ENCODE data around the gene PRKCB. TPM values are rescaled to one million over a fixed set of nuclear protein-coding genes. Genes with fewer than 3 reads are reported as not detected.

Gene PRKCB
- total RNA-seq, 6 donors from 2014 or later, result 9.6 to 28.0 (median 13.9) TPM

DNA sequence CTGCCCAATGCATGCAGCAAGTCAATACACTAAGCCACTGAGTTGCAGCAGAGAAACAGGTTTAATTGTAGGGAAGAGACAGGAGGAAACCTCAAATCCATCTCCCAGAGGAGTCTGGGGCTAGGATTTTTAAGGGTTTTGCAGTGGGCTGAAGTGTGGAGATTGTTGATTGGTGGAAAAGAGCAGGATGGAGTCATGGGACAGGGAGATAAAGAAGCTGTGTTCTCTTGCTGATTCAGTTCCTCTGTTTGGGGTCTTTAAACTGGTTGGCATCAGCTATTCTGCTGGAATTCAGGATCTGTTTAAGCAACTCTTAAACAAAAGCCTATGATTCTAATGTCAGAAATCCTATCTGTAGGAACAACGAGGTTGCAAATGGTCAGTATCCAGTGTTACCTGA lies 239.5 kb downstream of the PRKCB start:
- Histone ChIP-seq H3K4me1 (no peaks in the 10 kb centered on the region), H3K4me3 (no peak overlapping the region), H3K36me3 (no peaks in the 10 kb centered on the region), H3K27ac (no peak overlapping the region), H3K27me3 (no peaks in the 10 kb centered on the region), H3K9me3 (no peaks in the 10 kb centered on the region)
- TF ChIP-seq POLR2AphosphoS5 (IDR thresholded peaks at IDR 0.05), result no peak
- TF ChIP-seq EP300 (IDR thresholded peaks at IDR 0.05), result no peak
- TF ChIP-seq POLR2A (IDR thresholded peaks at IDR 0.05), result no peak
- no peak for TF ChIP-seq CTCF (IDR thresholded peaks at IDR 0.05)
- DNase-seq (no peak), ATAC-seq (ENCODE audit: low FRiP score in 2 of 2) (no peak)
- 77 to 80% methylated on average over 1 of the region's 1 CpG for WGBS, 2 donors

GRCh38 chr16:24075931-24076716 lies 240.3 kb downstream of the PRKCB start:
- Histone ChIP-seq H3K27me3 (no peaks in the 10 kb centered on the region), H3K4me3 (no peak overlapping the region), H3K27ac (no peak overlapping the region), H3K4me1 (no peaks in the 10 kb centered on the region), H3K9me3 (no peaks in the 10 kb centered on the region), H3K36me3 (no peaks in the 10 kb centered on the region)
- WGBS, 2 donors, result 48 to 58% methylated on average over 6 of the region's 6 CpGs
- DNase-seq, result peak in 1 of 2 donors; percentile 33
- peak in 1 of 2 donors; percentile 58 for ATAC-seq (ENCODE audit: low FRiP score in 2 of 2)
- TF ChIP-seq CTCF (IDR thresholded peaks at IDR 0.05) (no peak), POLR2AphosphoS5 (IDR thresholded peaks at IDR 0.05) (no peak), EP300 (IDR thresholded peaks at IDR 0.05) (no peak), POLR2A (IDR thresholded peaks at IDR 0.05) (no peak)

- ATAC-seq (ENCODE audit: low FRiP score in 2 of 2) (no peak), DNase-seq (no peak)
- 67 to 85% methylated on average over 1 of the region's 1 CpG for WGBS, 2 donors
- Histone ChIP-seq H3K36me3 (no peaks in the 10 kb centered on the region), H3K9me3 (no peaks in the 10 kb centered on the region), H3K27me3 (no peaks in the 10 kb centered on the region), H3K4me3 (no peak overlapping the region), H3K27ac (no peak overlapping the region), H3K4me1 (no peaks in the 10 kb centered on the region)
- TF ChIP-seq POLR2A (IDR thresholded peaks at IDR 0.05), result no peak
- TF ChIP-seq CTCF (IDR thresholded peaks at IDR 0.05), result no peak
- TF ChIP-seq POLR2AphosphoS5 (IDR thresholded peaks at IDR 0.05), result no peak
- no peak for TF ChIP-seq EP300 (IDR thresholded peaks at IDR 0.05)
Measured at GRCh38 chr16:24077292-24077691, 241.5 kb downstream of the PRKCB start.

DNA sequence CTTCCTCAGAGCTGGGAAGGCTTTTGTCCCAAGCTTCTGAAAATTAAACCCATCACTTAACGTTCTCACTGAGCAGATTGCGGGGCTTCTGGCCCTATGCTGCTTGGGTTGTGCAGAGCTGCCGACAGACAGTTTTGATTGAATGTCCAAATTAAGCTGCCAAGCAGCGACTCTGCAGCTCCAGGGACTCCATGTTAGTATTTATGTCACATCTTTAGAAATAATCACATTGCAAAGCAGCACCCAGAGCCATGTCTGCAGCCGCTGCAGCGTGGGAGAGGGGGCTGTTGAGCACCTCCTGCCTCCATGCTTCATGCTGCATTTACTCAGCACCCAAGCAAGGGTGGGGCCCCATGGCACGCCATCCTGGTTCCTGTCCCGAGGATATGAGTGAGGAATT lies 242.2 kb downstream of the PRKCB start:
- ATAC-seq (ENCODE audit: low FRiP score in 2 of 2) (no peak), DNase-seq (peak in 1 of 2 donors; percentile 26)
- Histone ChIP-seq H3K36me3 (no peaks in the 10 kb centered on the region), H3K9me3 (no peaks in the 10 kb centered on the region), H3K4me1 (no peaks in the 10 kb centered on the region), H3K27ac (no peak overlapping the region), H3K4me3 (no peak overlapping the region), H3K27me3 (no peaks in the 10 kb centered on the region)
- WGBS, 2 donors, result 78 to 86% methylated on average over 8 of the region's 8 CpGs
- TF ChIP-seq CTCF (IDR thresholded peaks at IDR 0.05) (no peak), EP300 (IDR thresholded peaks at IDR 0.05) (no peak), POLR2A (IDR thresholded peaks at IDR 0.05) (no peak), POLR2AphosphoS5 (IDR thresholded peaks at IDR 0.05) (no peak)

GRCh38 chr16:24085666-24086065 lies 249.9 kb downstream of the PRKCB start:
- DNase-seq, result no peak
- WGBS, 2 donors, result 48 to 55% methylated on average over 5 of the region's 5 CpGs
- no peaks in the 10 kb centered on the region for H3K36me3 ChIP-seq
- peaks cover 0 to 5% (median under 1%) of the 10 kb centered on the region in 4 donors for H3K9me3 ChIP-seq
- H3K27me3 ChIP-seq, result no peaks in the 10 kb centered on the region
- TF ChIP-seq POLR2A (IDR thresholded peaks at IDR 0.05), result no peak
- peak; percentile 50 to 69 for TF ChIP-seq POLR2AphosphoS5 (IDR thresholded peaks at IDR 0.05)
- peak in 1 of 4 donors; percentile 80 for TF ChIP-seq EP300 (IDR thresholded peaks at IDR 0.05)
- no peak overlapping the region for H3K4me3 ChIP-seq
- peaks cover 0 to 4% (median 0%) of the 10 kb centered on the region in 4 donors for H3K4me1 ChIP-seq
- no peak for ATAC-seq (ENCODE audit: low FRiP score in 2 of 2)
- no peak overlapping the region for H3K27ac ChIP-seq

All from upper lobe of left lung (tissue), 6 donors.